ENCODE results near the gene HDAC9. TPM values are rescaled to one million over a fixed set of nuclear protein-coding genes. Genes with fewer than 3 reads are reported as not detected.

HDAC9 gene
- polyA plus RNA-seq, 1 of the 3 experiments (the other 2 are of a cell fraction) = 11.6 TPM

- H3K36me3 ChIP-seq (replicated peaks in 1 of 2; ENCODE audit: control insufficient read depth in 1 of 2, insufficient read depth in 2 of 2, low read length in 1 of 2) = peaks cover 57 to 63% of the 10 kb centered on the region in 2 experiments
- no peak overlapping the region for H3K4me2 ChIP-seq
- no peaks in the 10 kb centered on the region for H3K9me2 ChIP-seq
- WGBS (ENCODE audit: low lambda C conversion rate) = 34% methylated on average over 2 of the region's 2 CpGs
- peaks cover 4% of the 10 kb centered on the region for H3F3A ChIP-seq (replicated peaks; ENCODE audit: insufficient read depth)
- H3K9me3 ChIP-seq = no peaks in the 10 kb centered on the region
- peak overlapping the region; percentile 15 to 44; a peak in 3 of 4 replicates for H3K27ac ChIP-seq (ENCODE audit: low read depth in 2 of 2, low read length in 1 of 2)
- H3K79me2 ChIP-seq (ENCODE audit: insufficient read depth) = no peaks in the 10 kb centered on the region; the same call in 1 of the 2 replicates
- no peaks in the 10 kb centered on the region for H3K27me3 ChIP-seq (ENCODE audit: insufficient read depth)
- H2AFZ ChIP-seq (ENCODE audit: low read depth) = no peak overlapping the region
- TF ChIP-seq TEAD4 (IDR thresholded peaks at IDR 0.05; ENCODE audit: borderline replicate concordance, insufficient read depth) = peak; percentile 37; the same call in 1 of the 2 replicates
- TF ChIP-seq TAF1 (IDR thresholded peaks at IDR 0.05; ENCODE audit: borderline replicate concordance, low read depth, low read length) = no peak
- TF ChIP-seq TCF12 (IDR thresholded peaks at IDR 0.05) = peak; percentile 81
- TF ChIP-seq ZBTB33 (IDR thresholded peaks at IDR 0.05; ENCODE audit: borderline replicate concordance, low read depth) = no peak
- TF ChIP-seq JUND (IDR thresholded peaks at IDR 0.05) = peak; percentile 54
- TF ChIP-seq FOSL2 (IDR thresholded peaks at IDR 0.05; ENCODE audit: borderline replicate concordance, low read depth) = no peak
- no peak for TF ChIP-seq RXRA (IDR thresholded peaks at IDR 0.05; ENCODE audit: borderline replicate concordance, low read depth)
- no peak for TF ChIP-seq GABPA (IDR thresholded peaks at IDR 0.05; ENCODE audit: low read depth)
- no peak for TF ChIP-seq RFX5 (IDR thresholded peaks at IDR 0.05; ENCODE audit: low read length)
- peak; percentile 77; the same call in 1 of the 2 replicates for TF ChIP-seq NFIC (IDR thresholded peaks at IDR 0.05; ENCODE audit: borderline replicate concordance)
- TF ChIP-seq EP300 (IDR thresholded peaks at IDR 0.05; ENCODE audit: borderline replicate concordance in 1 of 2, low read depth in 1 of 2, low read length in 1 of 2) = peak in 1 of 2 experiments; percentile 55; a peak in 2 of 4 replicates
- no peak for TF ChIP-seq NRF1 (IDR thresholded peaks at IDR 0.05; ENCODE audit: low read depth, low read length)
- peak; percentile 48; the same call in 1 of the 2 replicates for TF ChIP-seq POLR2AphosphoS5 (IDR thresholded peaks at IDR 0.05; ENCODE audit: low read depth, low read length)
- TF ChIP-seq PBX3 (IDR thresholded peaks at IDR 0.05) = peak; percentile 68
- H3K4me3 ChIP-seq (ENCODE audit: low read depth in 2 of 2, low read length in 1 of 2) = no peak overlapping the region
- no peaks in the 10 kb centered on the region for H4K20me1 ChIP-seq (ENCODE audit: insufficient read depth)
- no peak overlapping the region for H3K9ac ChIP-seq
- DNase-seq = no peak
- POLR2A ChIA-PET = no interaction called here
- CTCF ChIA-PET = interaction anchor here (0.8 to 6.1 kb wide), 2 partner anchors 13 to 21 kb away, joined by 3 to 38 read pairs; no protein-coding TSS in a partner anchor
- peaks cover 0 to 4% of the 10 kb centered on the region in 2 experiments for H3K4me1 ChIP-seq (ENCODE audit: control insufficient read depth in 1 of 2, insufficient read depth in 2 of 2, low read depth in 1 of 2, low read length in 1 of 2)
These were observed 158.0 kb downstream of the HDAC9 start for GRCh38 chr7:18653381-18654155.

GRCh38 chr7:18654709-18655108, 159.2 kb downstream of the HDAC9 start:
- Histone ChIP-seq H3K36me3 (replicated peaks in 1 of 2; ENCODE audit: control insufficient read depth in 1 of 2, insufficient read depth in 2 of 2, low read length in 1 of 2) (peaks cover 47 to 65% of the 10 kb centered on the region in 2 experiments), H3K9ac (no peak overlapping the region), H3K9me3 (no peaks in the 10 kb centered on the region), H3K27ac (ENCODE audit: low read depth in 2 of 2, low read length in 1 of 2) (no peak overlapping the region), H3K79me2 (ENCODE audit: insufficient read depth) (no peaks in the 10 kb centered on the region; the same call in 1 of the 2 replicates), H3K9me2 (no peaks in the 10 kb centered on the region), H2AFZ (ENCODE audit: low read depth) (no peak overlapping the region), H3K4me1 (ENCODE audit: control insufficient read depth in 1 of 2, insufficient read depth in 2 of 2, low read depth in 1 of 2, low read length in 1 of 2) (peaks cover 0 to 7% of the 10 kb centered on the region in 2 experiments), H3K4me3 (ENCODE audit: low read depth in 2 of 2, low read length in 1 of 2) (no peak overlapping the region), H3F3A (replicated peaks; ENCODE audit: insufficient read depth) (peaks cover 4% of the 10 kb centered on the region), H4K20me1 (ENCODE audit: insufficient read depth) (no peaks in the 10 kb centered on the region), H3K27me3 (ENCODE audit: insufficient read depth) (no peaks in the 10 kb centered on the region), H3K4me2 (no peak overlapping the region)
- no peak for DNase-seq
- CTCF ChIA-PET = interaction anchor here (1.1 to 6.1 kb wide), 3 partner anchors 11 to 885 kb away, joined by 3 to 38 read pairs (median 3); no protein-coding TSS in a partner anchor
- POLR2A ChIA-PET = no interaction called here
- 92% methylated on average over 9 of the region's 9 CpGs for WGBS (ENCODE audit: low lambda C conversion rate)
- TF ChIP-seq POLR2AphosphoS5 (IDR thresholded peaks at IDR 0.05; ENCODE audit: low read depth, low read length) (no peak), EZH2phosphoT487 (IDR thresholded peaks at IDR 0.05; ENCODE audit: borderline replicate concordance, low read depth) (no peak), MEF2A (IDR thresholded peaks at IDR 0.05; ENCODE audit: borderline replicate concordance, low read depth) (no peak), SMC3 (IDR thresholded peaks at IDR 0.05; ENCODE audit: low read depth, low read length) (no peak), USF2 (IDR thresholded peaks at IDR 0.05; ENCODE audit: borderline replicate concordance, low read depth, low read length) (no peak), FOXJ3 (CRISPR knock-in tag; IDR thresholded peaks at IDR 0.05) (no peak), MAX (IDR thresholded peaks at IDR 0.05; ENCODE audit: low read depth) (no peak), YY1 (IDR thresholded peaks at IDR 0.05; ENCODE audit: low read depth) (no peak), PBX3 (IDR thresholded peaks at IDR 0.05) (no peak), GATA2 (CRISPR knock-in tag; IDR thresholded peaks at IDR 0.05) (no peak), ELF1 (IDR thresholded peaks at IDR 0.05) (no peak), TAF1 (IDR thresholded peaks at IDR 0.05; ENCODE audit: borderline replicate concordance, low read depth, low read length) (no peak)

All from SK-N-SH (cell line).